Heart right ventricle (tissue), 16 donors: ENCODE results near the gene SMIM21. TPM values are rescaled to one million over a fixed set of nuclear protein-coding genes. Genes with fewer than 3 reads are reported as not detected.

Experiments
- ATAC-seq, 8 donors: fragments of 200-7000 bp; cut with Tn5 transposase; one replicate each; pipeline ENCODE4 v1.9.1; 2020; ENCODE audit warnings: mild to moderate bottlenecking in 8 of 8, moderate library complexity in 8 of 8, moderate number of reproducible peaks in 1 of 8
- DNase-seq, 2 donors: peaks; one replicate each; pipeline ENCODE4 v3.0.0-alpha.2; 2020
- H3K27ac ChIP-seq, 10 donors: fragments of 200-600 bp; sonication (generic) in 2 of 10; one replicate each; pipeline versions ENCODE4 v1.5.0 to v1.8.0; 2020 to 2022; ENCODE audit warnings: mild to moderate bottlenecking in 3 of 10
- H3K27me3 ChIP-seq, 7 donors: fragments of 200-600 bp; one replicate each; pipeline ENCODE4 v1.8.0; 2021 to 2022; ENCODE audit warnings: mild to moderate bottlenecking in 2 of 7
- H3K36me3 ChIP-seq, 9 donors: fragments of 200-600 bp; sonication (generic) in 1 of 9; one replicate each; pipeline versions ENCODE4 v1.5.0 to v1.8.0; 2020 to 2022; ENCODE audit warnings: mild to moderate bottlenecking in 2 of 9
- H3K4me1 ChIP-seq, 9 donors: fragments of 200-600 bp; sonication (generic) in 1 of 9; one replicate each; pipeline versions ENCODE4 v1.5.0 to v1.8.0; 2020 to 2022; ENCODE audit warnings: mild to moderate bottlenecking in 4 of 9
- H3K4me3 ChIP-seq, 10 donors: fragments of 200-600 bp; sonication (generic) in 2 of 10; one replicate each; pipeline versions ENCODE4 v1.5.0 to v1.8.0; 2020 to 2022; ENCODE audit warnings: mild to moderate bottlenecking in 7 of 10, moderate library complexity in 2 of 10
- H3K9me3 ChIP-seq, 11 donors: fragments of 200-600 bp in 10 of 11; sonication (generic) in 2 of 11; one replicate each; pipeline versions ENCODE4 v1.5.0 to v1.8.0; 2013 to 2022; ENCODE audit warnings: mild to moderate bottlenecking in 2 of 11, control low read depth in 1 of 11, moderate library complexity in 1 of 11
- WGBS, 2 donors: extraction: QIAGEN DNeasy Blood & Tissue Kit; methylation state at CpG; one replicate each; pipeline ENCODE4 v1.1.7; 2013; ENCODE audit warnings: inconsistent platforms in 1 of 2; 5-methylcytosine and 5-hydroxymethylcytosine counted together
- intact Hi-C, 10 donors: fragments of 100-400 bp; cut with DNase I; formaldehyde crosslinking; loops; one replicate each; pipeline versions ENCODE4 v1.11.1 to v1.14.2; 2022
- polyA plus RNA-seq, 2 donors: library from polyadenylated mRNA; stranded (reverse); fragments of 200-250 nt; gene quantifications; one replicate each; pipeline ENCODE4 v1.2.3, GENCODE V29; 2013
- total RNA-seq, 10 donors: library from RNA; stranded (reverse); fragmentation: NEBNext Ultra II Directional in 3 of 10; extraction: Animal tissue kit (Norgen Biotek cat#: 25700) in 3 of 10; gene quantifications; one replicate each; pipeline versions ENCODE4 v1.2.1 to v1.2.4, GENCODE V29; 2021 to 2023
- TF ChIP-seq, protein P1 (sequence below), 9 donors: fragments of 200-600 bp; sonication (generic) in 2 of 9; IDR thresholded peaks; one replicate each; pipeline versions ENCODE4 v1.5.0 to v1.8.0; 2021 to 2022; ENCODE audit warnings: antibody characterized with exemption in 9 of 9, mild to moderate bottlenecking in 5 of 9, moderate library complexity in 1 of 9
- donor health status: Arrhythmogenic right ventricular cardiomyopathy.
- donor health status: ischemic (EF 13 %, LVEDD 7.1; RV severe dilation, severe dysfunction).
- donor health status: healthy with polysubstance abuse.
- donor health status: DM: no; HTN: yes; CAD: no.
- donor health status: DM: no; HTN: no; CAD: no.
- donor health status: ischemic (EF 25% LVEDD 6.9; RV normal size, moderate dysfunction).
- donor health status: ischemic (EF 25% LVEDD 5.7; RV mildly dilated, moderate dysfunction).
- donor health status: healthy.
- donor health status: DM: yes; HTN: yes; CAD: no.
- donor health status: Ischemic cardiomyopathy.
- donor health status: ischemic (EF 35%, LVEDD 5.7; RV mildly dilated, moderate dysfunction).
- donor health status: nonischemic (EF 11% LVEDD 7.7; RV severe dilation, severe dysfunction).
- donor health status: DM: yes; HTN: yes; CAD: no.
- donor health status: PGD.
- donor health status: ischemic (EF 29% LVEDD 5.4; RV normal size, mild dysfunction).
- donor health status: nonischemic (EF 23%, LVEDD 6.1; RV moderate dilation, normal function).

Gene SMIM21
- total and polyA plus RNA-seq, 12 donors = not detected

DNA sequence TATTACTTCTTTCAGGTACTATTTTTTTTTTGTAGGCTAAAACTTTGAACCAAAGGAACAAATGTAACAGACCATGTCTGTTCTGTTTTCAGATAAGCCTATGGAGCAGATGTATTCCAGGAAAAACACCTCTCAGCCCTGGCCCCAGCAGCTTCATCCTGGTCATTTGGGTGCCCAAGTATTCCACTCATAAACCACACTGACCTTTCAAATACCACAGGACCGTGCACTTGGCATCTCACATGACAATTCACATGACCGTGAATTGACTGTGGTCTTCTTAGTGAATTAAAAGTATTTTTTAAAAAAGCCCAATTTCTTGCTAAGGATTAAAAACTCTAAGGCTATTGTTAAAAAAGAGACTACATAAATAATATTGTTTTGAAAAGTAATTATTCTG lies 50.2 kb downstream of the SMIM21 start:
- Histone ChIP-seq H3K9me3 (no peaks in the 10 kb centered on the region), H3K4me1 (no peaks in the 10 kb centered on the region), H3K4me3 (no peak overlapping the region), H3K27ac (no peak overlapping the region), H3K27me3 (peaks cover 0 to 3% (median 0%) of the 10 kb centered on the region in 7 donors), H3K36me3 (no peaks in the 10 kb centered on the region)
- no peak for DNase-seq
- no peak for ATAC-seq
- 58 to 79% methylated on average over 2 of the region's 2 CpGs for WGBS, 2 donors
- intact Hi-C loops = no loop called here
- TF ChIP-seq, protein P1, sequence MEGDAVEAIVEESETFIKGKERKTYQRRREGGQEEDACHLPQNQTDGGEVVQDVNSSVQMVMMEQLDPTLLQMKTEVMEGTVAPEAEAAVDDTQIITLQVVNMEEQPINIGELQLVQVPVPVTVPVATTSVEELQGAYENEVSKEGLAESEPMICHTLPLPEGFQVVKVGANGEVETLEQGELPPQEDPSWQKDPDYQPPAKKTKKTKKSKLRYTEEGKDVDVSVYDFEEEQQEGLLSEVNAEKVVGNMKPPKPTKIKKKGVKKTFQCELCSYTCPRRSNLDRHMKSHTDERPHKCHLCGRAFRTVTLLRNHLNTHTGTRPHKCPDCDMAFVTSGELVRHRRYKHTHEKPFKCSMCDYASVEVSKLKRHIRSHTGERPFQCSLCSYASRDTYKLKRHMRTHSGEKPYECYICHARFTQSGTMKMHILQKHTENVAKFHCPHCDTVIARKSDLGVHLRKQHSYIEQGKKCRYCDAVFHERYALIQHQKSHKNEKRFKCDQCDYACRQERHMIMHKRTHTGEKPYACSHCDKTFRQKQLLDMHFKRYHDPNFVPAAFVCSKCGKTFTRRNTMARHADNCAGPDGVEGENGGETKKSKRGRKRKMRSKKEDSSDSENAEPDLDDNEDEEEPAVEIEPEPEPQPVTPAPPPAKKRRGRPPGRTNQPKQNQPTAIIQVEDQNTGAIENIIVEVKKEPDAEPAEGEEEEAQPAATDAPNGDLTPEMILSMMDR (IDR thresholded peaks at IDR 0.05) = no peak

DNA sequence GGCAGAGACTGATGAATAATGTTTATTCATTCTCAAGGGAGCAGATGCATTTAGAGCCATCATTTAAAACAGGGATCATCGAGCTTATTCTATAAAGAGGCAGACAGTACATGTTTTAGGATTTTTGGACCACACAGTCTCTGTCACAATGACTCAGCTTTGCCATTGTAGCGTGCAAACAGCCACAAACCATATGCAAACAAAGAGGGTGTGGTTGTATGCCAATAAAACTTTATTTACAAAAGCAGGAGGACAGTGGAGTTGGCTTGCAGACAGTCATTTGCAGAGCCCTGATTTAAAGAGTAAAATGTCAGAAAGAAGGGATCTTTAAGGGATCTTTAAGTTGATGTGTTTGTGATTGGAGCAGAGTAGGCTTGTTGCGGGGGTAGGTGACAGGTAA lies 51.5 kb downstream of the SMIM21 start:
- Histone ChIP-seq H3K36me3 (no peaks in the 10 kb centered on the region), H3K4me1 (no peaks in the 10 kb centered on the region), H3K4me3 (no peak overlapping the region), H3K27ac (no peak overlapping the region), H3K27me3 (peaks cover 0 to 4% (median 0%) of the 10 kb centered on the region in 7 donors), H3K9me3 (no peaks in the 10 kb centered on the region)
- ATAC-seq (no peak), DNase-seq (no peak)
- TF ChIP-seq, protein P1 (IDR thresholded peaks at IDR 0.05) = no peak
- 93 to 94% methylated on average over 3 of the region's 3 CpGs for WGBS, 2 donors
- intact Hi-C loops = no loop called here

DNA sequence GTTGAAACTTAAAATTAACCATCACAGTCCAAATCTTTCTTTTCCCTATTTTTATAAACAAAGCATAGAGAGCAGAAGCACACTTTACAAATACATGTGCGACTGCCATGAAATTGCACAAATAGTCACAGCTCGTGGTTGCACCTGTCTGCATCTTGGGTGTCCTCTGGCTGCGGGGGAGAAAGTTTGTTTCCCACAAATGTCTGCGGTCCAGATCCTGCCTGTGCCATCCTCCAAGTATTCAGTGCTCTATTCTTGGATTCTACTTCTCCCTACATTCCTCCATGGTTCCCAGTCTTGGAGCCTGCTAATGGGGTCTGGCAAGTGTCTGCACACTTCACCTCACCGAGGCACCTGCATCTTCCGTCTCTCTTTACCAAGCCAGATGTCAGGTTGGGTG lies 52.2 kb downstream of the SMIM21 start:
- DNase-seq = no peak
- 88 to 90% methylated on average over 6 of the region's 6 CpGs for WGBS, 2 donors
- intact Hi-C loops = no loop called here
- H3K36me3 ChIP-seq = no peaks in the 10 kb centered on the region
- no peak for ATAC-seq
- no peaks in the 10 kb centered on the region for H3K9me3 ChIP-seq
- no peak overlapping the region for H3K4me3 ChIP-seq
- TF ChIP-seq, protein P1 (IDR thresholded peaks at IDR 0.05) = no peak
- peaks cover 0 to 4% (median 0%) of the 10 kb centered on the region in 7 donors for H3K27me3 ChIP-seq
- no peaks in the 10 kb centered on the region for H3K4me1 ChIP-seq
- H3K27ac ChIP-seq = no peak overlapping the region

DNA sequence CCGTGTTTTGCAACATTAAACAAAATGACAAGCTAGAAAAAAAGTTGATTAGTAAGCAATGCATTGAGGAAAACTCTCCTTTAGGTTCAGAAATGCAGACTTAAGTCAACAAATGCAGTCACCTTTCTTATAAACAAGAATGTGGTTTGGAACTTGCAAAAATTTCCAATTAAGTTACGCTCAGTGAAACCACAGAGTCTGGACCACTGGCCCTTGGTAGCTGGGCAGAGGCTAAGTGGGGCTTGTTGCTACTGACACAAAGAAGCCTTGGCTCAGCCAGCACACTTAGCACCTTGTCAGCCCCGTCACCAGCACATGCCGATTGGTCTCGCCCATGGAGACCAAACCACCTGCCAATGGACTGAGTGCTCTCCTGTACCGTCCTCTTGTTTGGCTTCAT lies 53.0 kb downstream of the SMIM21 start:
- DNase-seq (no peak), ATAC-seq (no peak)
- Histone ChIP-seq H3K4me3 (no peak overlapping the region), H3K27ac (no peak overlapping the region), H3K27me3 (peaks cover 0 to 4% (median 0%) of the 10 kb centered on the region in 7 donors), H3K36me3 (no peaks in the 10 kb centered on the region), H3K4me1 (no peaks in the 10 kb centered on the region), H3K9me3 (no peaks in the 10 kb centered on the region)
- TF ChIP-seq, protein P1 (IDR thresholded peaks at IDR 0.05) = no peak
- WGBS, 2 donors = 80 to 85% methylated on average over 6 of the region's 6 CpGs
- intact Hi-C loops = no loop called here
